ENCODE measurements around the gene RNF169. TPM values are rescaled to one million over a fixed set of nuclear protein-coding genes. Genes with fewer than 3 reads are reported as not detected.

RNF169 gene
- total RNA-seq, 2 donors from 2014 or later: 18.1 to 19.4 TPM

- peaks cover 2% of the 10 kb centered on the region for H3K4me1 Mint-ChIP-seq
- H3K4me3 Mint-ChIP-seq: no peak overlapping the region
- no peak for ATAC-seq
- no peak overlapping the region for H3K27ac Mint-ChIP-seq
- no peaks in the 10 kb centered on the region for H3K9me3 ChIP-seq (ENCODE audit: control insufficient read depth, low read length, poor library complexity, severe bottlenecking)
- DNase-seq: no peak
- peaks cover 7% of the 10 kb centered on the region for H3K27me3 Mint-ChIP-seq
- H3K36me3 Mint-ChIP-seq (ENCODE audit: low read depth): no peaks in the 10 kb centered on the region
Observed at GRCh38 chr11:74717221-74717969, 31.3 kb upstream of the RNF169 start.

DNA sequence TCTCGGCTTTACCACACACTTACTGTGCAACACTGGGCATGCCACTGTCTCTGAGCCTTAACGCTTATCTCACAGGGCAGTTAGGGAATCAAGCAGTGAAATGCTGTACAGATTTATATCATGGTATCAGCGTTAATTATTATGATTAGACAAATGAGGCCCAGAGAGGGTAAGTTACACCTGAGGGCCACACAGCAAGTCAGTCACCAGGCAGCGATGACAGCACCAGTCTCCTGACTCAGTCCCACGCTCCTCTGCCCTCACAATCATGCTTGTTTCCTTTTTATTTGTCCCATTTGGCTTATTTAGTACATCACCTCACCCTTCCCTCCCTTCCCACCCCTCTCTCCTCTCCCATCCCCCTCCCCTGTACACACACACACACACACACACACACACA lies 29.6 kb upstream of the RNF169 start:
- Mint-ChIP-seq H3K4me1 (peaks cover 4% of the 10 kb centered on the region), H3K4me3 (no peak overlapping the region), H3K36me3 (ENCODE audit: low read depth) (no peaks in the 10 kb centered on the region), H3K27me3 (peaks cover 20% of the 10 kb centered on the region), H3K27ac (no peak overlapping the region)
- DNase-seq: no peak
- no peaks in the 10 kb centered on the region for H3K9me3 ChIP-seq (ENCODE audit: control insufficient read depth, low read length, poor library complexity, severe bottlenecking)
- ATAC-seq: no peak

DNA sequence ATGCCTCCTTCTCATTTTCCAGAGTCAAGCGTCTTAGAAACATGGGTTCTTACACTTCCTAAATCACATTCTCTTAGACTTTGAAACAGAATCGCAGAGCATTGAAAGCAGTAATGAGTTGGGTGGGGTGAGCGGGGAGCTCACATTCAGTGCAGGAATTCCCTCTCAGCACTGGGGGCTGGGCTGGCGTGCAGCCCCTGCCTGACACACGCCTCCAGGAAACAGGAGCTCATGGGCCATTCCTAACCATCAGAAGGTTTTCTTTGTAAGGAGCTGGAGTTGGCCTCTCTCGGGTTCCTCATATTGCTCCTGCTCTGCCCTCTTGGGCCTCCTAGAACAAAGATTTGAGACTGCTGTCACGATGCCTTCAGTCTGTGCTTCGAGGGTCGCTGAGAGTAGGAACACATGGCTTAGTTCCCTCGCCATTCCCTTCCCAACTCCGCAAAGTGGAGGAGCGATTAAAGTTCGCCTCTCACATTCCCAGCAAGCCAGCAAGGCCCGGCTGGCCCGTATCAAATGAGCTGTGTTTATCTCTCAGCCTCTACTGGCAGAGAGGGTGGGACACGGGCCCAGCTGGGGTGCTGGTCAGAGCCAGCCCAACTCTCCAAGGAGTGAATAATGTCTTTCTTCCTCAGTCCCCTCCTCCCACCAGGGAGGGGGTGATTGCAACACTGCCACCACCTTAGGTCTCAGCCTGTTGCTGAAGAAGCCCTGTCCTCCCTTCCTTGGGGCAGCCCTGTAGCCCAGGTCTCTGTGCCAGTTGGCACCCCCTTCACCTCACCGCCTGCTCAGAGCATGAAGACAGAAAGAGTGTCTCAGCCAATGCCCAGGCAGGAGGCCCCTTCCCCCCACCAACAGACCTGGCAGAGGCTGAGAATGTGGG lies 27.8 kb upstream of the RNF169 start:
- no peak for ATAC-seq
- peaks cover 6% of the 10 kb centered on the region for H3K4me1 Mint-ChIP-seq

DNA sequence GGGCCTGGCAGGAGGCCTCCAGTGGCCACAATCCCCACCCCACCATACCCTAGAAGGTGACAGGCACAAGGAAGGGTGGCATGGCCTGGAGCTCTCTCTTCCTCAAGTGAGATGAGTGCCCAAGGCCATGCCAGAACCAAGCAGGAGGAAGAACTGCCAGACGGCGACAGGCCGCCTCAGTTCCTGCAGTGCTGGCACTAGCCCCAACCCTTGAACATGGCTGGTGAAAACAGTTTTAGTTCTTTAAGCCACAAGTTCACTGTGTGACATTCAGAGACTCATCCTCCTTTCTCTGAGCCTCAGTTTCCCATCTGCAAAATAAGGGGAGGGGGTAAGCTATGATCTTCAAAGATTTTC lies 27.2 kb upstream of the RNF169 start:
- no peaks in the 10 kb centered on the region for H3K9me3 ChIP-seq (ENCODE audit: control insufficient read depth, low read length, poor library complexity, severe bottlenecking)
- peaks cover 32% of the 10 kb centered on the region for H3K27me3 Mint-ChIP-seq
- no peaks in the 10 kb centered on the region for H3K36me3 Mint-ChIP-seq (ENCODE audit: low read depth)
- peaks cover 6% of the 10 kb centered on the region for H3K4me1 Mint-ChIP-seq
- H3K4me3 Mint-ChIP-seq: no peak overlapping the region
- no peak overlapping the region for H3K27ac Mint-ChIP-seq
- ATAC-seq (no peak), DNase-seq (no peak)

More for the DNA sequence above, 27.8 kb upstream of the RNF169 start:
- no peaks in the 10 kb centered on the region for H3K36me3 Mint-ChIP-seq (ENCODE audit: low read depth)
- H3K27me3 Mint-ChIP-seq: peaks cover 29% of the 10 kb centered on the region
- no peak for DNase-seq
- no peak overlapping the region for H3K27ac Mint-ChIP-seq
- no peak overlapping the region for H3K4me3 Mint-ChIP-seq
- no peaks in the 10 kb centered on the region for H3K9me3 ChIP-seq (ENCODE audit: control insufficient read depth, low read length, poor library complexity, severe bottlenecking)

DNA sequence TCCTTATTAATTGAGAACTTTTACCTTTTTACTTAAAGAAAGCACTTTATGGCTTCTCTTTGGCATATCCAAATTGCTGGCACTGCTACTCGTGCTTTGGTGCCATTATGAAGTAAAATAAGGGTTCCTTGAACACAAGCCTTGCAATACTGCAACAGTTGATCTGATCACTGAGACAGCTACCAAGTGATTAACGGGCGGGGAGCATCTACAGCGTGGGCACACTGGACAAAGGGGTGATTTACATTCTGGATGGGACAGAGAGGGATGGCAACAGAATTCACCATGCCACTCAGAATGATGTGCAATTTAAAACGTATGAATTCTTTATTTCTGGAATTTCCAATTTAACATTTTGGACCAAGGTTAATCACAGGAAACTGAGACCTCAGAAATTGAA lies 25.1 kb upstream of the RNF169 start:
- Mint-ChIP-seq H3K27ac (no peak overlapping the region), H3K36me3 (ENCODE audit: low read depth) (no peaks in the 10 kb centered on the region), H3K4me3 (no peak overlapping the region), H3K27me3 (peaks cover 33% of the 10 kb centered on the region), H3K4me1 (peaks cover 9% of the 10 kb centered on the region)
- no peaks in the 10 kb centered on the region for H3K9me3 ChIP-seq (ENCODE audit: control insufficient read depth, low read length, poor library complexity, severe bottlenecking)
- ATAC-seq (no peak), DNase-seq (no peak)

DNA sequence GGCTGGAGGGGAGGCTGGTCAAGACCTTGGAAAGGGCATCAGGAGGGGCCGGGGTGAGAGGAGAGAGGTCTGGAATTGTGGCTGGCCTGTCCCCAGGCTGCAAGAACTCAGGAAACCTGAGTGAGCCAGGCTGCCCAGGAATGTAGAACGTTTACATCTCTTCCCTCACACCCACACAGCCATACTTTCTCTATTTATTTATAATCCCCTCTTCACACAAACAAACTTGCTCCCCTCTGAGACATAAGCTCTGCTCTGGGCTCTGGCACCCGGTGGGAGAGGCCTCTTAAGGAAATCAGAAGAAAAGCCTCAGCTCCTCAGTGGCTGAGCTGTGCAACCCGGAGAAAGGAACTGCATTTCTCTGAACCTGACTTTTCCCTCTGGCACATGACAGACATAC lies 22.9 kb upstream of the RNF169 start:
- Mint-ChIP-seq H3K4me3 (no peak overlapping the region), H3K27ac (no peak overlapping the region), H3K4me1 (peaks cover 12% of the 10 kb centered on the region), H3K36me3 (ENCODE audit: low read depth) (peaks cover 2% of the 10 kb centered on the region), H3K27me3 (peaks cover 54% of the 10 kb centered on the region)
- no peak for DNase-seq
- no peak for ATAC-seq
- H3K9me3 ChIP-seq (ENCODE audit: control insufficient read depth, low read length, poor library complexity, severe bottlenecking): no peaks in the 10 kb centered on the region

GRCh38 chr11:74726547-74727182 lies 22.0 kb upstream of the RNF169 start:
- H3K36me3 Mint-ChIP-seq (ENCODE audit: low read depth): peaks cover 2% of the 10 kb centered on the region
- no peaks in the 10 kb centered on the region for H3K9me3 ChIP-seq (ENCODE audit: control insufficient read depth, low read length, poor library complexity, severe bottlenecking)
- H3K4me3 Mint-ChIP-seq: no peak overlapping the region
- DNase-seq: peak; percentile 23 to 50 (median 31)
- peaks cover 16% of the 10 kb centered on the region for H3K4me1 Mint-ChIP-seq
- H3K27me3 Mint-ChIP-seq: peaks cover 56% of the 10 kb centered on the region
- peak; percentile 96 for ATAC-seq
- H3K27ac Mint-ChIP-seq: no peak overlapping the region

GRCh38 chr11:74729397-74729796 lies 19.3 kb upstream of the RNF169 start:
- peaks cover 63% of the 10 kb centered on the region for H3K27me3 Mint-ChIP-seq
- peaks cover 26% of the 10 kb centered on the region for H3K4me1 Mint-ChIP-seq
- no peak overlapping the region for H3K27ac Mint-ChIP-seq
- H3K9me3 ChIP-seq (ENCODE audit: control insufficient read depth, low read length, poor library complexity, severe bottlenecking): no peaks in the 10 kb centered on the region
- ATAC-seq (no peak), DNase-seq (no peak)
- no peak overlapping the region for H3K4me3 Mint-ChIP-seq
- H3K36me3 Mint-ChIP-seq (ENCODE audit: low read depth): peaks cover 11% of the 10 kb centered on the region

- Mint-ChIP-seq H3K4me1 (peaks cover 23% of the 10 kb centered on the region), H3K27me3 (peaks cover 67% of the 10 kb centered on the region), H3K36me3 (ENCODE audit: low read depth) (peaks cover 11% of the 10 kb centered on the region), H3K4me3 (peak overlapping the region; percentile 77), H3K27ac (no peak overlapping the region)
- ATAC-seq: no peak
- no peaks in the 10 kb centered on the region for H3K9me3 ChIP-seq (ENCODE audit: control insufficient read depth, low read length, poor library complexity, severe bottlenecking)
- DNase-seq: no peak
Observed at GRCh38 chr11:74730571-74731260, 17.9 kb upstream of the RNF169 start.

DNA sequence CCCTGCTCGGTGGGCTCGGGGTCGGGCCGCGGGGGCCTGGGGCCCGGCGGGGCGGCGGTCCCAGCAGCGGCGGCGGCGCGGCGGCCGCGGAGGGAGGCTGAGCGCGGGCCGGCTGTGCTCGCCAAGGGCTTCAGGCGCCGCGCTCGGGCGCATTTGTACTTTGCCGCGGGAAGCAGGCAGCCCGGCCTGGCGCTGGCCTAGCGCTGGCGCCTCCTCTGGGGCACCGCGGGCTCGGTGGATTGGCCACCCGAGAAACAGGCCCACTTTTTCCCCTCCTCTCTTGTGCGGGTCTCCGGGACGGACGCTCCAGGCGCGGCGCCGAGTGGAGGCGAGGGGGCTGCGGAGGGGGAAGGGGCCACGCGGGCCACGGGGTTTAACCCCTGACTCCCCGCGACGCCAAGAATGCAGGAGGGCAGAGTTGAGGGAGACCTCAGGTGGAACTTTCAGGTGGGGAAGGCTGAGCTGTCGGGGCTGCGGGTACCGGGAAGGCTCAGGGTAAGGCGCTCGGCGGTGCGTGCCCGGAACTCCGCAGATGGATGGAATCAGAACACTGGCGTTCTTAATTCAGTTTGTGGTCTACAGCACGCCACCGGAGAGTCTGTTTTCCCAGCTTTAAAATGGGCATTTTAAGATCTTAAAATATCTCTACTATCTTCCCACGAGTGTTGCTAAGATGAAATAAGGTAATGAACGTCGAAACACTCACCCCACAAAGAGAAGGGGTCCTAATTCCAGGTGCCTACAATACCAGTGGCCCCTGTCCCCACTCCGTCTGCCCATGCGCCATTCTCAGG lies 17.2 kb upstream of the RNF169 start, which contains the start of gene CHRDL2:
TSS of gene CHRDL2 (minus strand) at position 126 of the 794 bp plus-strand sequence. CDS start 538 bp downstream, outside the sequence.
- no peak within 1 kb of the TSS for H3K27ac Mint-ChIP-seq
- H3K4me3 Mint-ChIP-seq: peak within 1 kb of the TSS; percentile 77
- H3K36me3 Mint-ChIP-seq (ENCODE audit: low read depth): peaks cover 11% of the 10 kb centered on the region
- DNase-seq: no peak
- H3K4me1 Mint-ChIP-seq: peaks cover 21% of the 10 kb centered on the region
- no peak for ATAC-seq
- no peaks in the 10 kb centered on the region for H3K9me3 ChIP-seq (ENCODE audit: control insufficient read depth, low read length, poor library complexity, severe bottlenecking)
- H3K27me3 Mint-ChIP-seq: peaks cover 70% of the 10 kb centered on the region

DNA sequence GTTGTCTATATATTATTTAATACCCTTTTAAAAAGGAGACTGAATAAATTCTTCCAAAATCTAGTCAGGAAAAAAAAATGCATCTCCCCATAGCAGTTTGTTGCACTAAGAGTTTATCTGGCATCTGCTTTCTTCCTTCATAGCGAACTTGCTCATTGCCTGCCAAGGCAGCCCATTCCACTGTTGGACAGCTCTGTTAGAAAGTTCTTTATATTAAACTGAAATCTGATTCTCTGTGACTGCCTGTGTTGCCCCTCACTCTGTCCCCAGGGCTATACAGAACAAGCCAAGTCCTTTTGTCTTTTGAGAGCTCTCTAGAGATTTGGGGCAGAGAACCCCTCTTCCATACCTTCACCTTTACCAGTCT lies 14.1 kb upstream of the RNF169 start:
- peaks cover 15% of the 10 kb centered on the region for H3K36me3 Mint-ChIP-seq (ENCODE audit: low read depth)
- no peak overlapping the region for H3K4me3 Mint-ChIP-seq
- peaks cover 85% of the 10 kb centered on the region for H3K27me3 Mint-ChIP-seq

GRCh38 chr11:74735365-74735928 lies 13.2 kb upstream of the RNF169 start:
- DNase-seq (no peak), ATAC-seq (no peak)
- no peak overlapping the region for H3K27ac Mint-ChIP-seq
- peak overlapping the region; percentile 9 for H3K4me3 Mint-ChIP-seq
- peaks cover 15% of the 10 kb centered on the region for H3K36me3 Mint-ChIP-seq (ENCODE audit: low read depth)
- H3K4me1 Mint-ChIP-seq: peaks cover 18% of the 10 kb centered on the region
- H3K27me3 Mint-ChIP-seq: peaks cover 82% of the 10 kb centered on the region
- H3K9me3 ChIP-seq (ENCODE audit: control insufficient read depth, low read length, poor library complexity, severe bottlenecking): no peaks in the 10 kb centered on the region

More for the DNA sequence above, 14.1 kb upstream of the RNF169 start:
- Mint-ChIP-seq H3K4me1 (peaks cover 16% of the 10 kb centered on the region), H3K27ac (no peak overlapping the region)
- H3K9me3 ChIP-seq (ENCODE audit: control insufficient read depth, low read length, poor library complexity, severe bottlenecking): no peaks in the 10 kb centered on the region
- ATAC-seq (no peak), DNase-seq (no peak)

Measured in T-helper 17 cell (primary cell).